Lower leg skin (tissue), 3 donors: ENCODE results near the gene ERC1.

Experiments
- POLR2A ChIP-seq, 2 donors: fragments of 450-650 bp; IDR thresholded peaks; one replicate each; pipeline ENCODE4 v1.6.1; 2016 to 2017; ENCODE audit warnings: antibody characterized with exemption in 2 of 2, mild to moderate bottlenecking in 1 of 2, moderate library complexity in 1 of 2
- TF ChIP-seq, protein P1 (sequence below), 3 donors: fragments of 450-650 bp; IDR thresholded peaks; one replicate each; pipeline ENCODE4 v1.5.1; 2016; ENCODE audit warnings: antibody characterized with exemption in 3 of 3, mild to moderate bottlenecking in 3 of 3, moderate library complexity in 2 of 3

DNA sequence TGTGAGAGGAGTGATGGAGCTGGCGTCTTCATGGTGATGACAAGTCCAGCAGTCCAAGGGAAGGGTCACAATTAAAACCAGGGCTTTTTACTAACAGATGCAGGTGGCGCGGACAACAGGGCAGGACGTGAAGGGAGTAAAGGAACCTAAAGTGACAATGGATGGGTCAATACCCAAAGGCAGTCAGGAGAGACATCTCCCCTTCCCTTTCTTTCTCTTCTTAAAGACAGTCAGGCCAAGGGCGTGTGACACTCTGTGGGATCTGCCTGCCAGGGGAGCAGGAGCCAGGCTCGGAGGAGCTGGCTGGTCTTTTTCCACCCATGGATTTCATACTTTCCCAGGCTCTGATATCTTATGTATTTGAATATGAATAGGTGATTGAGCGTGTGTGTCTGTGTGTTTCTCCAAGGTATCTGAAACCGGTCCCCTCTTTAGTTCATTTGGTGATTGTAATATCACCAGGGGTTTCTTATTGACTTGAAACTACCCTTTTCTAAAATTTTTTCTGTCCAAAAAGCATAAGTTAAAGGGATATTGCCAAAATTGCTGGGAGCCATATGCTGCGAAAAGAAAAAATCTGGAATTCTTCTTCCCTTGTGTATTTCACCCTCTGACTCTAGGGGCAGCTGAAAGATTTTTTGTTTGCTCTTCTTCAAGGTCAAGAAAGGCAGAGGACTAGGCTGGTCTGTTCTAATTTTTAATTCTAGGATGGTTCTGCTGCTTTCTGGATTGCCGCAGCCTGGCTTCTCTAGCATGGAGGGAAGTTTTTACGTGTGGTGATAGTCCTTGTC lies 541.5 kb downstream of the ERC1 start:
- TF ChIP-seq, protein P1, sequence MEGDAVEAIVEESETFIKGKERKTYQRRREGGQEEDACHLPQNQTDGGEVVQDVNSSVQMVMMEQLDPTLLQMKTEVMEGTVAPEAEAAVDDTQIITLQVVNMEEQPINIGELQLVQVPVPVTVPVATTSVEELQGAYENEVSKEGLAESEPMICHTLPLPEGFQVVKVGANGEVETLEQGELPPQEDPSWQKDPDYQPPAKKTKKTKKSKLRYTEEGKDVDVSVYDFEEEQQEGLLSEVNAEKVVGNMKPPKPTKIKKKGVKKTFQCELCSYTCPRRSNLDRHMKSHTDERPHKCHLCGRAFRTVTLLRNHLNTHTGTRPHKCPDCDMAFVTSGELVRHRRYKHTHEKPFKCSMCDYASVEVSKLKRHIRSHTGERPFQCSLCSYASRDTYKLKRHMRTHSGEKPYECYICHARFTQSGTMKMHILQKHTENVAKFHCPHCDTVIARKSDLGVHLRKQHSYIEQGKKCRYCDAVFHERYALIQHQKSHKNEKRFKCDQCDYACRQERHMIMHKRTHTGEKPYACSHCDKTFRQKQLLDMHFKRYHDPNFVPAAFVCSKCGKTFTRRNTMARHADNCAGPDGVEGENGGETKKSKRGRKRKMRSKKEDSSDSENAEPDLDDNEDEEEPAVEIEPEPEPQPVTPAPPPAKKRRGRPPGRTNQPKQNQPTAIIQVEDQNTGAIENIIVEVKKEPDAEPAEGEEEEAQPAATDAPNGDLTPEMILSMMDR (IDR thresholded peaks at IDR 0.05) = no peak
- TF ChIP-seq POLR2A (IDR thresholded peaks at IDR 0.05) = no peak
